Left hindlimb (tissue), 1 donor: Measurements from ENCODE around the gene KRT12.
"Not testable (repeated sequence)": the region's sequence is repeated elsewhere in the genome, so short reads cannot be mapped to it uniquely, and the experiment has no call there.

Experiments used
- DNase-seq: peaks from one replicate; pipeline ENCODE4 v3.0.0-alpha.2; 2018

Gene KRT12

GRCh38 chr17:40841246-40841645, 25.8 kb downstream of the KRT12 start:
- no peak for DNase-seq

- no peak for DNase-seq
Observed at GRCh38 chr17:40839194-40839593, 27.8 kb downstream of the KRT12 start.

- DNase-seq = no peak
Observed at GRCh38 chr17:40836020-40836419, 31.0 kb downstream of the KRT12 start.

- no peak for DNase-seq
Observed at GRCh38 chr17:40833882-40834281, 33.1 kb downstream of the KRT12 start.

GRCh38 chr17:40832840-40833239, 34.2 kb downstream of the KRT12 start:
- DNase-seq = no peak

- DNase-seq = no peak
Observed at GRCh38 chr17:40830085-40830776, 36.8 kb downstream of the KRT12 start.

- no peak for DNase-seq
Observed at GRCh38 chr17:40828454-40829044, 38.5 kb downstream of the KRT12 start.

- DNase-seq = no peak
Observed at GRCh38 chr17:40827746-40828453, 39.1 kb downstream of the KRT12 start.

- DNase-seq = no peak
Observed at GRCh38 chr17:40825599-40825998, 41.4 kb downstream of the KRT12 start.

GRCh38 chr17:40824015-40824832, 42.8 kb downstream of the KRT12 start:
- no peak for DNase-seq

- DNase-seq = no peak
Observed at GRCh38 chr17:40822132-40822812, 44.8 kb downstream of the KRT12 start, which contains the start of gene KRT10. Gene KRT10, minus strand, starts transcription at chr17:40822614. Its CDS starts 29 bp downstream, at chr17:40822585.

- no peak for DNase-seq
Observed at GRCh38 chr17:40821536-40821935, 45.5 kb downstream of the KRT12 start.

- no peak for DNase-seq
Observed at GRCh38 chr17:40820228-40820838, 46.7 kb downstream of the KRT12 start.

GRCh38 chr17:40819528-40820125, 47.4 kb downstream of the KRT12 start:
- no peak for DNase-seq

GRCh38 chr17:40818733-40819527, 48.1 kb downstream of the KRT12 start:
- peak; percentile 91 for DNase-seq

- no peak for DNase-seq
Observed at GRCh38 chr17:40818343-40818732, 48.7 kb downstream of the KRT12 start.

GRCh38 chr17:40817103-40817682, 49.8 kb downstream of the KRT12 start:
- DNase-seq = no peak

GRCh38 chr17:40816569-40816968, 50.5 kb downstream of the KRT12 start:
- DNase-seq = no peak

- no peak for DNase-seq
Observed at GRCh38 chr17:40815381-40815780, 51.6 kb downstream of the KRT12 start.

GRCh38 chr17:40814657-40815056, 52.4 kb downstream of the KRT12 start:
- not testable (repeated sequence) for DNase-seq
